ENCODE measurements around the gene VSIG10L.

Gene VSIG10L

GRCh38 chr19:51337861-51338562, 3.9 kb downstream of the VSIG10L start:
- DNase-seq: no peak

GRCh38 chr19:51337141-51337860, 4.6 kb downstream of the VSIG10L start:
- DNase-seq: no peak

DNA sequence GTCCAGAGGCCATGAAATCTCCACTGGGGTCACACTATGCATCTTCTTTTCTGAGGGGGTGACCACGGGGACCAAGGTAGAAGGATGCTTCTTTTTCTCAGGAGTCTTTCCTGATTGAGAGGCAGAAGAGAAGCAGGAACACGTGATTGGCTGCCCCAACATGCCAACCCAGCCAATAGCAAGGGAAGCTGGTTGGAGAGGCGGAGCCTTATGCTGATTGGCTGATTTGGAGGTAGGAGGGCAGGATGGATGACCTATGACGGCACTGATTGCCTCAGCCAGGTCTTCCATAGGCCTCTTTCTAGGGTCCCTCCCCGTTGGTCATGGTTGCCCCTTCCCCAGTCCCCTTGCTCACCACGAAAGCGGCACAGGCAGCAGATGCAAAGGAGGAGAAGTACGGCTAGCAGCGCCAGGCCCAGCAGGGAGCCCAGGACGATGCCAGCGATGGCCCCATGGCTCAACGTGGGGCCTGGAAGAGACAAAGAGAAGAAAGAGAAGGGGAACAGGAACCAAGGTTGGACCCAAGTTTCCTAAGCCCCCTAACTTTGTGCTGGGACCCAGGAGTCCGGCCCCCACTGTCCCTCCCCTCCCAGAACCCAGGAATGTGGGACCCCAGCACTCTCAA, 8.0 kb downstream of the VSIG10L start:
- no peak for DNase-seq

GRCh38 chr19:51331716-51332115, 10.2 kb downstream of the VSIG10L start:
- DNase-seq: no peak

DNA sequence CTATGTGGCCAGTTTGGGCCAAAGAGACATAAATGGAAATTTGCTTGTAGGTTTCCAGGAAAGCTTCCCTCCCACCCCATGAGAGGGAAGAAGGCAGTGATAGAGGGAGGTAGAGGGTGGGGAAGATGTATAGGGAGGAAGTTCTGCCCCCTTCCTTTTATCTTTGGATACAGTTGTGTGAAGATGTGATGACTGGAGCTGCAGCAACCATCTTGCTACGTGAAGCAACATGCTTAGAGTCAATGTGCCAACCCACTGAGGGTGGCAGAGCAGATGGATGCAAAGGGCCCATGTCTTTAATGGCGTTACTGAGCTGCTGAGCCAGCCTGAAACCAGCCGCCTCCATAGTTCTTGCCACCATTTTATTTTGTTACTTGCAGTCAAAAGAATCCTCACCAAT, 10.7 kb downstream of the VSIG10L start:
- DNase-seq: no peak

DNA sequence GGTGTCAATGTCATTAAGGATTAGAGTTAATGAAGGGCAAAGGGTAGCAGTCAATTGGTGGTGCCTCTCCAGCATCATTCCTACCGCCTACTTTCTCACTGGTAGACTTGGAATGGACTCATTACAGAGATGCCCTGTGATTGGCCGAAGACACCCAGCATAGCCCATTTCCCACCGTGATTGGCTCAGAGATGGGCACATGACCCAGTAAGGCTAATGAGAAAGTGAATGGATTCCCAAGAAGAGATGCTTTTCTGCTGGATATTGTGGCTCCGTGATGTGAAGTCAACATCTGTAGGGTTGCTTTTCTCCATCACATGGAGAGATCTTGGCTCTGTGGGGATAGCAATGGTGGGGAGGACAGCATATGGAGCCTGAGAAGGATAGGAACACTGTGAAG, 11.6 kb downstream of the VSIG10L start:
- DNase-seq: no peak

GRCh38 chr19:51329411-51329810, 12.5 kb downstream of the VSIG10L start:
- DNase-seq: no peak

GRCh38 chr19:51327066-51328001, 14.6 kb downstream of the VSIG10L start:
- DNase-seq: no peak

DNA sequence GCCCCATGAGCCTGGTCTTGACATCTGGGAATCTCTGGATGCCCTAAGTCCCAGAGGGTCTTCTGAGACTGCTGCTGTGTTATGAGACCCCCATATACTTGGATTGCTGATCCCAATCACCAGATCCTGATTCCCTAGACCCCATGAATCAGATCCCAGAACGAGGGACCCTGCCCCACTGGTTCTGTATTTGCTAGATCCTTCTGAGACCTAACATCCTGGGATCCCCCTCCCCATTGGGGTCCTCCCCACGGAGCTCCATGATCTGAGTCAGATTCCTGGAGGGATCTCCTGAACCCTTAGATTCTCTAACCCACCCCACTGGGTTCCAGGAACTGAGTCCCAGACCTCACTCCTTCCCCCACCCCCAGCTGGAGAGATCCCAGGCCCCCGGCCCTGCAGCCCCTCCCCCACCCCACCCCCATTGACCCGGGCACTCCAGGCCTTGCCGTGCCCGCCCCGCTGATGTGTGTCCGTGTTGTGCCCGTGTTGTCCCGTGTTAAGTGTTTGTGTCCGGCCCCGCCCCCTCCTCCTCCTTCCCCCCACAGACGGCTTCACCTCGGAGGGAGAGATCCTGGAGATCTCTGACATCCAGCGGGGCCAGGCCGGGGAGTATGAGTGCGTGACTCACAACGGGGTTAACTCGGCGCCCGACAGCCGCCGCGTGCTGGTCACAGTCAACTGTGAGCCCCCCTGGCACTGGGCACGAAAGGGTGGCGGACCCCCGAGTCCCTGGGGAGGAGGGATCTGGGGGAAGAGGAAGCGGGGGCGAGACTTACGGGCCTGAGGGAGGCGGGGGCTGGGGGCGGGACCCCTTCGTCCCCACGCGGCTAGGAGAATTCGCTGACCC, 15.5 kb downstream of the VSIG10L start:
- DNase-seq: no peak

- no peak for DNase-seq
These were observed 16.6 kb downstream of the VSIG10L start for GRCh38 chr19:51325161-51325976.

GRCh38 chr19:51324167-51324481, 17.8 kb downstream of the VSIG10L start:
- no peak for DNase-seq

DNA sequence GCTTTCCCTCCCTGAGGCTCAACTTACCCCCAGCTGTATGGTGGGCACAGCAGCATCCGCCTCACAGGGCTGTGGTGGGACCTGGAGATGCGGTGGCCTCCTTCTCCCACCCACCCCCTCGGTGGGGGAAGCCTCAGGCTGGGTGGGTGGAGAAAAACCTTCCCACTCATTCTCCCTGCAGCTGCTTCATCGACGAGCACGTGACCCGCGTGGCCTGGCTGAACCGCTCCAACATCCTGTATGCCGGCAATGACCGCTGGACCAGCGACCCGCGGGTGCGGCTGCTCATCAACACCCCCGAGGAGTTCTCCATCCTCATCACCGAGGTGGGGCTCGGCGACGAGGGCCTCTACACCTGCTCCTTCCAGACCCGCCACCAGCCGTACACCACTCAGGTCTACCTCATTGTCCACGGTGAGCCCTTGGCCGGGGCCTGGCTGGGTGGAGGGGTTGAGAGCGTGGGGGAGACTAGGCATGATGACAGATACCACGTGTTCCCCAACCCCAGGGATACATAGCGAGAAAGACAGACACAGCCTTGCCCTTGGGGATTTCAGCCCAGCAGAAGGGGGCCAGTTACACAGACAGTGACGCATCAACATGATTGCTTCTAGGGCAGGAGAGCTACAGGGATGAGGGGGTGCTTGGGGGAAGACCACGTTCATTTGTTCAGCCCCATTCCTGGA, 18.3 kb downstream of the VSIG10L start:
- DNase-seq: no peak

- no peak for DNase-seq
These were observed 20.1 kb downstream of the VSIG10L start for GRCh38 chr19:51321799-51322198.

DNA sequence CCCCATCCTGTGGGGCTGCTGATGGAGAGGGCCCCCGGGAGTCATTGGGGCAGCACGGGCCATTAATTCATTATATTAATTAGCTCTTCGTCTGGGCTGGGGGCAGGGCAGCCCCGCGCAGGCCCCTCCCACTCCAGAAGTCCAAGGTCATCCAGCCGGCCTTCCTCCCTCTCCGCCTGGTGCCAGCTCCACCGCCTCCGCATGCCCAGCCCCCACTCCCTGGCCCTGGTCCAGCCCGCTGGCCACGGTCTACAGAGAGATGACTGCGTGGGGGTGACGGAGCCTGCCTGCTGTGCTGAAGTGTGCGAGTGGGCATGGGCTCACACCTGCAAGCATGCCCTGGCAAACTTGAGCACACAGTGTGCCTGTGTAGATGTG, 21.7 kb downstream of the VSIG10L start:
- DNase-seq: no peak

- no peak for DNase-seq
These were observed 22.2 kb downstream of the VSIG10L start for GRCh38 chr19:51319649-51320279.

DNA sequence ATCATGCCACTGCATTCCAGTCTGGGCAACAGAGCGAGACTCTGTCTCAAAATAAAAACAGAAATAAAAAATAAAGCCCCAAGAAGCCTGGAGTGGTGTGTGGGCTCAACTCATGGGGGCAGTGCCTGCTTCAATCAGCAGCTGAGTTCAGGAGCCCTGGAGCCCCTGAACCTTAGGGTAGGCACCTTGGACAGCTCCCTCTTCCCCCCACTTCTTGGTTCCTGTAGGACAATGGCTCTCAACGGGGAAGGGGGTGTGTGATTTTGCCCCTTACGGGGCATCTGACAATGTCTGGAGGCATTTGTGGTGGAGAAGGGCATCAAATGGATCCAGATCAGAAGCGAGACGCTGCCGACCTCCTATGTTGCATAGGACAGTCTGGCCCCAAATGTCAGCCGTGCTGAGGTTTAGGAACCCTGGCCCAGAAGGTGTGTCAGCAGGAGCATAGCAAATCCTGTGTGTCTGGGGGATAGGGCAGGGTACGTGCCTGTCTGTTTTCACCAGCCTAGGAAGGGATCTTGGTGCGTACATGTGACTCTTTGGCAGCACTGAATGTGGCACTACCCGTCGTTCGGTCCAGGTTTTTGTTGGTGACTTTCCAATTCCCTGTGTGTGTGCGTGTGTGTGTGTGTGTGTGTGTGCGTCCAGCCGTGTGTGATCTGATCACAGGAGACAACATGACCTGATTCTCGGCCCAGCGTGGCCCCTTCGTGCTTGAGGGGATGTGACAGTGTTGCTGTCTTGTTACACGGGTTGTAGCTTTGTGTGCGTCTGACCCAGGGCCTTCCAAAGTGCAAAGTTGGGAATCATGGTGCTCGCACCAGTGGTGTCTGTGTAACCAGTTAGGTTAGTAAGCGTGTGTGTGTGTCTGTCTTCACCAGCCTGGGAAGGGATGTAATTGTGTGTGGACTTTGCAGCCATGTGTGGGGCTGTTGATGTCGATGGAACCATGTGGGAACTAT, 23.0 kb downstream of the VSIG10L start:
- no peak for DNase-seq

DNA sequence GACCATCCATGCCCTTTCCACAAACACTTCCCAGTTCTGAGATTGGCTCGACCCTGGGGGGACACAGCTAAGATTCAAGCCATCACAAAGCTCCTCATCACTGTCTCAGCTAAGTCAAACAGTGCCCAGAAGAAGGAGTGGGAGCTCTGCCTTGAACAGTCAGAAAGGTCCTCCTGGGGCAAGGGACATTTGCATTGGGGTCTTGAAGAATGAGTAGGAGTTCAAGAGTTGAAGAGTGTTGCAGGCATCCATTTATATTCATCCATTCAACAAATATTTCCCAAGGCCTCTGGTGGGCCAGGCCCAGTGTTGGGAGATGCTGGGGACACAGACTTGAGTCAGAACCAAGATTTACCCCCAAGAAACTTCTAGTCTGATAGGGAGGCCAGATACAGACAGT, 24.0 kb downstream of the VSIG10L start:
- no peak for DNase-seq

DNA sequence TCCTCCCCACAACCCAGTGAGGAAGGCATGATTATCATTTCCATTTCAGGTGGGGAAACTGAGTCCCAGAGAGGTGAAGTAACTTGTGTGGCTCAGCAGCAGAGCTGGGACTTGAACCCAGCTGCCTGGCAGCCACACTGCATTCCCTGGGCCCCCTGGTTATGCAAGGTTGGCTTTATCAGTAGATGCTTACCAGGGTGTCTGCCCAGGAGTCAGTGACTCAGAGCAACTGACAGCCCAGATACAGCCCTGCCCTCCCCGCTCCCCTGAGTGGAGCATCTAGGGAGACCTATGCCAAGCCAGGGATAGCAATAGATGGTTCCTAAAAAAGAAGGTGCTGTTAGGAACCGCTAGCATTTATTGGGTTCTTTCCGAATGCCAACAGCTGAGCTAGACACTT, 24.6 kb downstream of the VSIG10L start:
- DNase-seq: no peak

- no peak for DNase-seq
These were observed 25.3 kb downstream of the VSIG10L start for GRCh38 chr19:51316688-51317087.

Measured in NCI-H510A (cell line).